Germinal center (tissue), 1 donor: ENCODE measurements around the gene CLEC14A.

Source experiments
- DNase-seq: peaks from one replicate; pipeline ENCODE4 v3.0.0; 2012; ENCODE audit warnings: mixed read lengths, low spot score

The CLEC14A gene

GRCh38 chr14:38205949-38206665 is 49.8 kb downstream of the CLEC14A start:
- no peak for DNase-seq

GRCh38 chr14:38205119-38205813 is 50.6 kb downstream of the CLEC14A start:
- no peak for DNase-seq

- no peak for DNase-seq
Measured at GRCh38 chr14:38204719-38205115, 51.2 kb downstream of the CLEC14A start.
